ENCODE results near the gene ELP4.

- TF ChIP-seq CTCF (IDR thresholded peaks at IDR 0.05; ENCODE audit: low read length) (no peak), EZH2 (IDR thresholded peaks at IDR 0.05; ENCODE audit: borderline replicate concordance, low read length) (no peak)
These were observed 301.4 kb downstream of the ELP4 start, which contains the start of gene PAX6 for GRCh38 chr11:31810779-31811647.
